GM12878 (cell line): Measurements from ENCODE around the gene FBXL17. TPM values are rescaled to one million over a fixed set of nuclear protein-coding genes. Genes with fewer than 3 reads are reported as not detected.

Experiments
- ATF2 ChIP-seq: IDR thresholded peaks from 2 replicates; pipeline ENCODE4 v1.6.1; 2012; ENCODE audit warnings: low read length, inconsistent platforms
- BMI1 ChIP-seq: fragments of 450-650 bp; IDR thresholded peaks from 2 replicates; pipeline ENCODE4 v1.6.1; 2016; ENCODE audit warnings: mild to moderate bottlenecking, moderate library complexity, borderline replicate concordance
- KDM1A ChIP-seq: fragments of 200-600 bp; sonication (generic); IDR thresholded peaks from 2 replicates; pipeline ENCODE4 v1.6.1; 2016; ENCODE audit warnings: borderline replicate concordance
- NFYB ChIP-seq: IDR thresholded peaks from 2 replicates; pipeline ENCODE4 v1.6.1; 2011; ENCODE audit warnings: low read depth, mild to moderate bottlenecking, low read length, improper control_type of control experiment, moderate library complexity; ENCODE audit not compliant: insufficient read depth
- PAX5 ChIP-seq: IDR thresholded peaks from 2 replicates; pipeline ENCODE4 v1.6.1; 2011; ENCODE audit warnings: low read depth, low read length, borderline replicate concordance
- RBBP5 ChIP-seq: fragments of 200-600 bp; sonication (generic); conservative IDR thresholded peaks from 2 replicates; pipeline ENCODE4 v1.6.1; 2016
- ZNF384 ChIP-seq: IDR thresholded peaks from 2 replicates; pipeline ENCODE4 v1.6.1; 2012; ENCODE audit warnings: low read depth, mild to moderate bottlenecking, low read length, improper control_type of control experiment, borderline replicate concordance
- polyA plus RNA-seq, 11 experiments: library from polyadenylated mRNA; depleted of rRNA in 4 of 11; unstranded in 6 of 11; stranded (reverse) in 5 of 11; fragments of >200 nt; fragmentation: Nextera tagmentation in 4 of 11; fragmentation: Illumina TruSeq in 1 of 11; extraction: Ambion mirVana in 4 of 11; extraction: Trizol in 1 of 11; gene quantifications; 1 replicate in 1 of 11; 2 replicates in 10 of 11; pipeline versions ENCODE4 v1.2.1 to v1.2.3, GENCODE V29; 2011 to 2016; ENCODE audit warnings: inconsistent platforms in 2 of 11, missing spikeins in 2 of 11, low read depth in 1 of 11
- total RNA-seq, 4 experiments: library from RNA; depleted of rRNA in 3 of 4; stranded (reverse); fragments of >200 nt in 3 of 4; fragmentation: Illumina TruSeq in 1 of 4; extraction: Trizol in 1 of 4; gene quantifications; 2 replicates each; pipeline versions ENCODE4 v1.2.1 to v1.2.3, GENCODE V29; 2013 to 2021
- TF ChIP-seq, protein P1 (sequence below): IDR thresholded peaks from 2 replicates; pipeline ENCODE4 v1.6.1; 2012; ENCODE audit warnings: improper control_type of control experiment, low read depth, low read length; ENCODE audit not compliant: insufficient replicate concordance
- TF ChIP-seq, protein P2 (sequence below): fragments of 450-650 bp; IDR thresholded peaks from 2 replicates; pipeline ENCODE4 v1.6.1; 2018; ENCODE audit warnings: borderline replicate concordance, mild to moderate bottlenecking; ENCODE audit not compliant: partially characterized antibody

Gene FBXL17
- total and polyA plus RNA-seq, 10 of the 15 experiments (the other 5 are each of a cell fraction or from before 2014, with no cell fraction given): 0.88 to 9.0 (median 4.4) TPM

GRCh38 chr5:108311682-108312081 lies 70.2 kb downstream of the FBXL17 start (continued):
- TF ChIP-seq KDM1A (no peak), NFYB (no peak), RBBP5 (no peak), BMI1 (no peak), PAX5 (no peak), ATF2 (no peak), ZNF384 (no peak)
- TF ChIP-seq, protein P1, sequence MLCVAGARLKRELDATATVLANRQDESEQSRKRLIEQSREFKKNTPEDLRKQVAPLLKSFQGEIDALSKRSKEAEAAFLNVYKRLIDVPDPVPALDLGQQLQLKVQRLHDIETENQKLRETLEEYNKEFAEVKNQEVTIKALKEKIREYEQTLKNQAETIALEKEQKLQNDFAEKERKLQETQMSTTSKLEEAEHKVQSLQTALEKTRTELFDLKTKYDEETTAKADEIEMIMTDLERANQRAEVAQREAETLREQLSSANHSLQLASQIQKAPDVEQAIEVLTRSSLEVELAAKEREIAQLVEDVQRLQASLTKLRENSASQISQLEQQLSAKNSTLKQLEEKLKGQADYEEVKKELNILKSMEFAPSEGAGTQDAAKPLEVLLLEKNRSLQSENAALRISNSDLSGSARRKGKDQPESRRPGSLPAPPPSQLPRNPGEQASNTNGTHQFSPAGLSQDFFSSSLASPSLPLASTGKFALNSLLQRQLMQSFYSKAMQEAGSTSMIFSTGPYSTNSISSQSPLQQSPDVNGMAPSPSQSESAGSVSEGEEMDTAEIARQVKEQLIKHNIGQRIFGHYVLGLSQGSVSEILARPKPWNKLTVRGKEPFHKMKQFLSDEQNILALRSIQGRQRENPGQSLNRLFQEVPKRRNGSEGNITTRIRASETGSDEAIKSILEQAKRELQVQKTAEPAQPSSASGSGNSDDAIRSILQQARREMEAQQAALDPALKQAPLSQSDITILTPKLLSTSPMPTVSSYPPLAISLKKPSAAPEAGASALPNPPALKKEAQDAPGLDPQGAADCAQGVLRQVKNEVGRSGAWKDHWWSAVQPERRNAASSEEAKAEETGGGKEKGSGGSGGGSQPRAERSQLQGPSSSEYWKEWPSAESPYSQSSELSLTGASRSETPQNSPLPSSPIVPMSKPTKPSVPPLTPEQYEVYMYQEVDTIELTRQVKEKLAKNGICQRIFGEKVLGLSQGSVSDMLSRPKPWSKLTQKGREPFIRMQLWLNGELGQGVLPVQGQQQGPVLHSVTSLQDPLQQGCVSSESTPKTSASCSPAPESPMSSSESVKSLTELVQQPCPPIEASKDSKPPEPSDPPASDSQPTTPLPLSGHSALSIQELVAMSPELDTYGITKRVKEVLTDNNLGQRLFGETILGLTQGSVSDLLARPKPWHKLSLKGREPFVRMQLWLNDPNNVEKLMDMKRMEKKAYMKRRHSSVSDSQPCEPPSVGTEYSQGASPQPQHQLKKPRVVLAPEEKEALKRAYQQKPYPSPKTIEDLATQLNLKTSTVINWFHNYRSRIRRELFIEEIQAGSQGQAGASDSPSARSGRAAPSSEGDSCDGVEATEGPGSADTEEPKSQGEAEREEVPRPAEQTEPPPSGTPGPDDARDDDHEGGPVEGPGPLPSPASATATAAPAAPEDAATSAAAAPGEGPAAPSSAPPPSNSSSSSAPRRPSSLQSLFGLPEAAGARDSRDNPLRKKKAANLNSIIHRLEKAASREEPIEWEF: no peak
- TF ChIP-seq, protein P2, sequence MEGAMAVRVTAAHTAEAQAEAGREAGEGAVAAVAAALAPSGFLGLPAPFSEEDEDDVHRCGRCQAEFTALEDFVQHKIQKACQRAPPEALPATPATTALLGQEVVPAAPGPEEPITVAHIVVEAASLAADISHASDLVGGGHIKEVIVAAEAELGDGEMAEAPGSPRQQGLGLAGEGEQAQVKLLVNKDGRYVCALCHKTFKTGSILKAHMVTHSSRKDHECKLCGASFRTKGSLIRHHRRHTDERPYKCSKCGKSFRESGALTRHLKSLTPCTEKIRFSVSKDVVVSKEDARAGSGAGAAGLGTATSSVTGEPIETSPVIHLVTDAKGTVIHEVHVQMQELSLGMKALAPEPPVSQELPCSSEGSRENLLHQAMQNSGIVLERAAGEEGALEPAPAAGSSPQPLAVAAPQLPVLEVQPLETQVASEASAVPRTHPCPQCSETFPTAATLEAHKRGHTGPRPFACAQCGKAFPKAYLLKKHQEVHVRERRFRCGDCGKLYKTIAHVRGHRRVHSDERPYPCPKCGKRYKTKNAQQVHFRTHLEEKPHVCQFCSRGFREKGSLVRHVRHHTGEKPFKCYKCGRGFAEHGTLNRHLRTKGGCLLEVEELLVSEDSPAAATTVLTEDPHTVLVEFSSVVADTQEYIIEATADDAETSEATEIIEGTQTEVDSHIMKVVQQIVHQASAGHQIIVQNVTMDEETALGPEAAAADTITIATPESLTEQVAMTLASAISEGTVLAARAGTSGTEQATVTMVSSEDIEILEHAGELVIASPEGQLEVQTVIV: no peak
